SK-N-SH (cell line): ENCODE results near the gene PALS1. TPM values are rescaled to one million over a fixed set of nuclear protein-coding genes. Genes with fewer than 3 reads are reported as not detected.

ENCODE experiments used
- CTCF ChIA-PET: fragments of 300-600, 350-600 bp; formaldehyde crosslinking; extraction: SDS; loops from one replicate; lab custom pipeline; 2021; lab: Yijun Ruan, JAX
- POLR2A ChIA-PET: fragments of 350-600 bp; sonication (Branson Sonifier 250); formaldehyde crosslinking; extraction: SDS; loops from one replicate; lab custom pipeline; 2020; ENCODE audit warnings: antibody characterized with exemption, inconsistent platforms; lab: Yijun Ruan, JAX
- DNase-seq: peaks from one replicate; pipeline ENCODE4 v3.0.0; 2012
- H2AFZ ChIP-seq: fragments of 200-600 bp; sonication (generic); 2 replicates; pipeline ENCODE4 v1.8.1; 2016; ENCODE audit warnings: antibody characterized with exemption, mild to moderate bottlenecking, low read depth
- H3F3A ChIP-seq: fragments of 200-600 bp; sonication (generic); replicated peaks from 2 replicates; pipeline ENCODE3; 2016; ENCODE audit warnings: antibody characterized with exemption, mild to moderate bottlenecking; ENCODE audit not compliant: insufficient read depth
- H3K27ac ChIP-seq, 2 experiments: fragments of 200-500 bp in 1 of 2; fragments of 200-600 bp in 1 of 2; sonication (Bioruptor generic) in 1 of 2; sonication (generic), shearing (Covaris generic) in 1 of 2; 2 replicates each; pipeline versions ENCODE4 v1.5.1 to v1.6.1; 2014 to 2016; ENCODE audit warnings: low read depth in 2 of 2, inconsistent platforms in 1 of 2, low read length in 1 of 2, mild to moderate bottlenecking in 1 of 2, mixed read lengths in 1 of 2
- H3K27me3 ChIP-seq: fragments of 200-600 bp; sonication (generic), shearing (Covaris generic); 2 replicates; pipeline ENCODE4 v1.6.1; 2016; ENCODE audit warnings: mixed run types; ENCODE audit not compliant: insufficient read depth
- H3K36me3 ChIP-seq, 2 experiments: fragments of 200-500 bp in 1 of 2; fragments of 200-600 bp in 1 of 2; sonication (Bioruptor generic) in 1 of 2; sonication (generic) in 1 of 2; replicated peaks in 1 of 2; 2 replicates each; pipeline versions ENCODE3 to v1.5.1; 2014 to 2016; ENCODE audit warnings: low read length in 1 of 2, mild to moderate bottlenecking in 1 of 2; ENCODE audit not compliant: insufficient read depth in 2 of 2, control insufficient read depth in 1 of 2
- H3K4me1 ChIP-seq, 2 experiments: fragments of 200-500 bp in 1 of 2; fragments of 200-600 bp in 1 of 2; sonication (Bioruptor generic) in 1 of 2; sonication (generic), shearing (Covaris generic) in 1 of 2; 2 replicates each; pipeline versions ENCODE4 v1.5.1 to v1.6.1; 2014 to 2016; ENCODE audit warnings: low read depth in 1 of 2, low read length in 1 of 2, mixed run types in 1 of 2; ENCODE audit not compliant: insufficient read depth in 2 of 2, control insufficient read depth in 1 of 2
- H3K4me2 ChIP-seq: fragments of 200-600 bp; sonication (generic), shearing (Covaris generic); 2 replicates; pipeline ENCODE4 v1.6.1; 2017; ENCODE audit warnings: mixed run types
- H3K4me3 ChIP-seq, 2 experiments: fragments of 200-500 bp in 1 of 2; fragments of 200-600 bp in 1 of 2; sonication (Bioruptor generic) in 1 of 2; sonication (generic), shearing (Covaris generic) in 1 of 2; 2 replicates each; pipeline versions ENCODE4 v1.5.1 to v1.8.1; 2014 to 2016; ENCODE audit warnings: low read depth in 2 of 2, inconsistent platforms in 1 of 2, low read length in 1 of 2, mild to moderate bottlenecking in 1 of 2, mixed read lengths in 1 of 2, moderate library complexity in 1 of 2
- H3K79me2 ChIP-seq: fragments of 200-600 bp; sonication (generic); 2 replicates; pipeline ENCODE4 v1.8.1; 2017; ENCODE audit warnings: mild to moderate bottlenecking; ENCODE audit not compliant: insufficient read depth
- H3K9ac ChIP-seq: fragments of 200-600 bp; sonication (generic); 2 replicates; pipeline ENCODE4 v1.6.1; 2017; ENCODE audit warnings: mixed run types
- H3K9me2 ChIP-seq: fragments of 200-600 bp; sonication (generic); 2 replicates; pipeline ENCODE4 v1.6.1; 2017; ENCODE audit warnings: mixed run types
- H3K9me3 ChIP-seq: fragments of 200-600 bp; sonication (generic); 2 replicates; pipeline ENCODE4 v1.6.1; 2017; ENCODE audit warnings: mixed run types, mild to moderate bottlenecking, moderate library complexity
- H4K20me1 ChIP-seq: fragments of 200-600 bp; sonication (generic); 2 replicates; pipeline ENCODE4 v1.6.1; 2017; ENCODE audit warnings: mild to moderate bottlenecking, mixed run types; ENCODE audit not compliant: insufficient read depth
- CHD2 ChIP-seq: fragments of 150-350 bp; IDR thresholded peaks from 2 replicates; pipeline ENCODE4 v1.6.1; 2018; ENCODE audit warnings: low read length; ENCODE audit not compliant: partially characterized antibody
- CTCF ChIP-seq: fragments of 200-600 bp; sonication (generic); IDR thresholded peaks from 2 replicates; pipeline ENCODE4 v1.6.1; 2017; ENCODE audit warnings: antibody characterized with exemption, mild to moderate bottlenecking, moderate library complexity
- ELF1 ChIP-seq: IDR thresholded peaks from 2 replicates; pipeline ENCODE4 v1.4.0; 2012
- EZH2phosphoT487 ChIP-seq: fragments of 200-600 bp; sonication (generic); IDR thresholded peaks from 2 replicates; pipeline ENCODE4 v1.6.1; 2017; ENCODE audit warnings: low read depth, mixed run types, mild to moderate bottlenecking, antibody characterized with exemption, moderate library complexity, borderline replicate concordance
- FOSL2 ChIP-seq: IDR thresholded peaks from 2 replicates; pipeline ENCODE4 v1.4.0; 2012; ENCODE audit warnings: low read depth, mild to moderate bottlenecking, moderate library complexity, borderline replicate concordance
- GABPA ChIP-seq: IDR thresholded peaks from 2 replicates; pipeline ENCODE4 v1.4.0; 2012; ENCODE audit warnings: low read depth, mild to moderate bottlenecking
- GATA2 ChIP-seq: sonication (generic); formaldehyde crosslinking; IDR thresholded peaks from 2 replicates; pipeline ENCODE4 v1.5.0; 2020; ENCODE audit warnings: mild to moderate bottlenecking, missing genetic modification reagents
- IRF3 ChIP-seq: fragments of 150-350 bp; IDR thresholded peaks from 2 replicates; pipeline ENCODE4 v1.6.1; 2016; ENCODE audit warnings: mild to moderate bottlenecking, low read depth, low read length
- MXI1 ChIP-seq: IDR thresholded peaks from 2 replicates; pipeline ENCODE4 v1.6.1; 2012; ENCODE audit warnings: mild to moderate bottlenecking, low read depth, low read length, improper control_type of control experiment
- NFIC ChIP-seq: IDR thresholded peaks from 2 replicates; pipeline ENCODE4 v1.4.0; 2012; ENCODE audit warnings: borderline replicate concordance
- NRF1 ChIP-seq: IDR thresholded peaks from 2 replicates; pipeline ENCODE4 v1.6.1; 2012; ENCODE audit warnings: low read depth, mild to moderate bottlenecking, low read length
- RAD21 ChIP-seq: IDR thresholded peaks from 2 replicates; pipeline ENCODE4 v1.6.1; 2012; ENCODE audit warnings: mild to moderate bottlenecking, low read length
- RXRA ChIP-seq: IDR thresholded peaks from 2 replicates; pipeline ENCODE4 v1.4.0; 2012; ENCODE audit warnings: low read depth, mild to moderate bottlenecking, borderline replicate concordance
- TAF1 ChIP-seq: IDR thresholded peaks from 2 replicates; pipeline ENCODE4 v1.6.1; 2012; ENCODE audit warnings: low read depth, mild to moderate bottlenecking, low read length, moderate library complexity, borderline replicate concordance
- USF1 ChIP-seq: IDR thresholded peaks from 2 replicates; pipeline ENCODE4 v1.4.0; 2012; ENCODE audit warnings: low read depth, borderline replicate concordance
- ZBTB33 ChIP-seq: IDR thresholded peaks from 2 replicates; pipeline ENCODE4 v1.4.0; 2012; ENCODE audit warnings: low read depth, borderline replicate concordance
- WGBS: methylation state at CpG from one replicate; pipeline ENCODE4 v1.1.6; 2017; ENCODE audit warnings: low lambda C conversion rate; 5-methylcytosine and 5-hydroxymethylcytosine counted together
- polyA plus RNA-seq, 3 experiments: library from polyadenylated mRNA; depleted of rRNA; stranded (reverse); fragments of >200 nt; gene quantifications; 2 replicates each; pipeline ENCODE4 v1.2.3, GENCODE V29; 2012

The PALS1 gene
- polyA plus RNA-seq, 1 of the 3 experiments (the other 2 are of a cell fraction): 8.0 TPM

- Histone ChIP-seq H3K9me2 (no peaks in the 10 kb centered on the region), H2AFZ (peak overlapping the region; percentile 72; the same call in 1 of the 2 replicates), H4K20me1 (no peaks in the 10 kb centered on the region), H3F3A (peaks cover 10% of the 10 kb centered on the region), H3K4me1 (peaks cover 0 to 23% of the 10 kb centered on the region in 2 experiments; a peak in 2 of 4 replicates), H3K4me3 (no peak overlapping the region), H3K4me2 (0 out of 2 replicates have a peak overlapping the region, but pooled peaks have one; percentile 59), H3K36me3 (no peaks in the 10 kb centered on the region), H3K79me2 (no peaks in the 10 kb centered on the region), H3K9me3 (no peaks in the 10 kb centered on the region), H3K9ac (no peak overlapping the region), H3K27me3 (no peaks in the 10 kb centered on the region), H3K27ac (peak overlapping the region in 1 of 2 experiments; percentile 22; a peak in 1 of 4 replicates)
- ChIA-PET CTCF (interaction anchor here (1.7 to 2.6 kb wide), 2 partner anchors 26 to 94 kb away, joined by 5 to 7 read pairs; no protein-coding TSS in a partner anchor), POLR2A (no interaction called here)
- no peak for TF ChIP-seq RXRA
- no peak for TF ChIP-seq NFIC
- TF ChIP-seq EZH2phosphoT487: no peak
- no peak for TF ChIP-seq GATA2 (CRISPR knock-in tag)
- TF ChIP-seq RAD21: no peak
- TF ChIP-seq MXI1: no peak
- no peak for TF ChIP-seq FOSL2
- TF ChIP-seq CHD2: no peak
- no peak for TF ChIP-seq ELF1
- no peak for TF ChIP-seq IRF3
- no peak for TF ChIP-seq NRF1
- TF ChIP-seq USF1: no peak
- no peak for TF ChIP-seq CTCF
- no peak for TF ChIP-seq TAF1
- no peak for TF ChIP-seq GABPA
- TF ChIP-seq ZBTB33: no peak
- DNase-seq: no peak
- WGBS: 96% methylated on average over 2 of the region's 2 CpGs
Measured at GRCh38 chr14:67192366-67192765, 48.9 kb upstream of the PALS1 start.
